GM13976 (cell line): ENCODE measurements around the gene TSPAN9.

Experiments used
- DNase-seq: peaks from one replicate; pipeline ENCODE4 v3.0.0; 2012; ENCODE audit warnings: low spot score
- in situ Hi-C: fragments of 300-500 bp; cut with MboI; formaldehyde crosslinking; loops from one replicate; pipeline ENCODE4 v1.12.0; 2022; ENCODE audit warnings: low sequenced_read_pairs, mixed read lengths, inconsistent platforms; ENCODE audit not compliant: unreplicated experiment
- TF ChIP-seq, protein P1 (sequence below): IDR thresholded peaks from 2 replicates; pipeline ENCODE4 v1.5.1; 2012; ENCODE audit warnings: borderline replicate concordance, mild to moderate bottlenecking; ENCODE audit not compliant: insufficient read depth; ENCODE audit errors: extremely low read depth, missing control alignments, control extremely low read depth

TSPAN9 gene

DNA sequence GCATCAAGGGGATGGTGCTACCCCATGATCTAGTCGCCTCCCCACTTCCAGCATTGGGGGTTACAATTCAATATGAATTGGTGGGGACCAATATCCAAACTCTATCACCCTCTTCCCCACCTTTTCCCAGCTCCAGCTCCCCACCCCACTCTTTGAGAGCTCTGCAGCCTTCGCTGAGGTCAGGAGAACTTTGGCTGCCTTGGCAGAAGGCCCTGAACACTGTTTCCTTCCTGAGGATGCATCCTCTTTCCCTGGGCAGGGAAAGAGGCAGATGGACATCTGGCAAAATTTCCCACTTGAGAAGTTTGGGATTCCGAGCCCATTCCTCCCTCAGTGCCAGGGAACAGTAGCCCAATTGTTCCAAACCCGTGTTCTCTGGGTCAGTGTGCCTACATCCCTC lies 169.1 kb downstream of the TSPAN9 start:
- in situ Hi-C loops, result no loop called here
- DNase-seq, result no peak

DNA sequence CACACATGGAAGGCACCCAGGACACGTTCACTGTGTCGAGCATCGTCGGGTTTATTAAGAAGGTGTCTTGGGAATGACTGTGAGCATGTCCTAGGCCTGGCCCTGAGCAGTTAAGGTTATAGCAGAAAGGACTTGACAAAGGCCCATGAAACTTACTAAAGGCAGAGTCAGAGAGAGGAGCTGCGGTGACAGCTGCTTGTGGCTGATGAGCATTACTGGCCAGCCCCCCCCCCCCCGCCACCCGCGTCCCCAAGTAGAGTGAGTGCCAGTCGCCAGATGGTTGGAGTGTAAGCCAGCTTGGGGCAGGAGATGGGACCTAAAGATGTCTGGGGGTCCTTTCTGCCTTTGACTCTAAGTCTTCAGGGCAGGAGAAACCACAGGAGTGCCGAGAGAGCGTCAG lies 169.9 kb downstream of the TSPAN9 start:
- TF ChIP-seq, protein P1, sequence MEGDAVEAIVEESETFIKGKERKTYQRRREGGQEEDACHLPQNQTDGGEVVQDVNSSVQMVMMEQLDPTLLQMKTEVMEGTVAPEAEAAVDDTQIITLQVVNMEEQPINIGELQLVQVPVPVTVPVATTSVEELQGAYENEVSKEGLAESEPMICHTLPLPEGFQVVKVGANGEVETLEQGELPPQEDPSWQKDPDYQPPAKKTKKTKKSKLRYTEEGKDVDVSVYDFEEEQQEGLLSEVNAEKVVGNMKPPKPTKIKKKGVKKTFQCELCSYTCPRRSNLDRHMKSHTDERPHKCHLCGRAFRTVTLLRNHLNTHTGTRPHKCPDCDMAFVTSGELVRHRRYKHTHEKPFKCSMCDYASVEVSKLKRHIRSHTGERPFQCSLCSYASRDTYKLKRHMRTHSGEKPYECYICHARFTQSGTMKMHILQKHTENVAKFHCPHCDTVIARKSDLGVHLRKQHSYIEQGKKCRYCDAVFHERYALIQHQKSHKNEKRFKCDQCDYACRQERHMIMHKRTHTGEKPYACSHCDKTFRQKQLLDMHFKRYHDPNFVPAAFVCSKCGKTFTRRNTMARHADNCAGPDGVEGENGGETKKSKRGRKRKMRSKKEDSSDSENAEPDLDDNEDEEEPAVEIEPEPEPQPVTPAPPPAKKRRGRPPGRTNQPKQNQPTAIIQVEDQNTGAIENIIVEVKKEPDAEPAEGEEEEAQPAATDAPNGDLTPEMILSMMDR, result no peak
- in situ Hi-C loops, result no loop called here
- no peak for DNase-seq

More for the DNA sequence above, 169.1 kb downstream of the TSPAN9 start:
- TF ChIP-seq, protein P1, result no peak

DNA sequence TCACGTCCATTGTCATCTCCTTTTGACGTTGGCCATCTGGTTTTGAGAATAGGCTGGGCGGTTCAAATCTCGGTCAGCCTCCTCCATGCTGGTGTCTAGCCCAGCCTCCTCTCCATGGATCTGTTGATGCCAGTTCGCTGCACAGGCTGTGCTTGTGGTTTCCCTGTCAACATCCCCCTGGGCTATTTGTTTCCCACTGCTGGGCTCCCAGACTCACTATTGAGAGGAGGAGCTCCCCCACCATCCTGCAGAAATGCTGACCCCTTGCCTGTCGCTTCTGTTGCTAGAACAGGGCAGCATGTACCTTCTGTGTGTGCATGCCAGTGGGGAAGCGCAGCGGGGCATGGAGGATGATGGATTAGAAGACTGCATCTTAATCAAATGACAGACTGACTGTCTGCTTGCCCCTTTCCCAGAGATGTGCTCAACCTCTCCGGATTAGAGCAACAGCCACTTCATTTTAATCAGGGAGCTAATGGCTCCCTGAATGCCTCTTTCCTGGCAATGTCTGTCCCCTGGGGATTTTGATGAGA lies 170.5 kb downstream of the TSPAN9 start:
- DNase-seq, result no peak
- in situ Hi-C loops, result no loop called here
- TF ChIP-seq, protein P1, result no peak

DNA sequence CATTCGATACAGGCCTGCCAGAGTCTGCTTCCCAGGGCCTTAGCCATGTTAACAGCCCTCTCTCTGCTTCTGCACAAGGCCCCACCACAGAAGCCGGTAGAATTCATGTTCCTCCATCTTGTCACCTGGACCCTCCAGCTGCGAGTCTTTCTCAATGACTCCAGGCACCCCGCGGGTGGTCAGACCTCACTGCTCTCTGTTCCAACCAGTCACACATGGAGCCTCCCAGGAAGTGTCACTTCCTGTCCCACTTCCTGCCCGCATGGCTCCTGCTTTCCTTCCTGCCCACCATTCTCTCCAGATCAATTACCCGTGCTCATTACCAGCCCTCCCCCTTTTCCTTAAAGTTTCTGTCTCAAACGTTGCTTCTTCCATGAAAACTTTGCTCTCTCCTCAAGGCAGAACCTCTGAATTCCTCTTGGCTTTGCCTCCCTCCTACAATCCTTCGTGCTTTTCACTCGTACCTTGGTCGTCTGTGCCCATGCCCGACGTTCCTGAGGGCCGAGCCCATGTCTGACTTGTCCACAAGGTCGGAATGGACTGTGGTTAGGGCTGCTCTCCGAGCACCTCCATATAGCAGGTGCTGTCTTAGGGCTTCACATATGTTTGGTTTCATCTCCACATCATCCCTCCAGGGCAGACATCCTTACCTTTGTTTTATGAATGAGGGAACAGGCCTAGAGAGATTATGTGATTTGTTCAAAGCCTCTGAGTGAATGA lies 172.1 kb downstream of the TSPAN9 start:
- in situ Hi-C loops, result no loop called here
- TF ChIP-seq, protein P1, result no peak
- no peak for DNase-seq

DNA sequence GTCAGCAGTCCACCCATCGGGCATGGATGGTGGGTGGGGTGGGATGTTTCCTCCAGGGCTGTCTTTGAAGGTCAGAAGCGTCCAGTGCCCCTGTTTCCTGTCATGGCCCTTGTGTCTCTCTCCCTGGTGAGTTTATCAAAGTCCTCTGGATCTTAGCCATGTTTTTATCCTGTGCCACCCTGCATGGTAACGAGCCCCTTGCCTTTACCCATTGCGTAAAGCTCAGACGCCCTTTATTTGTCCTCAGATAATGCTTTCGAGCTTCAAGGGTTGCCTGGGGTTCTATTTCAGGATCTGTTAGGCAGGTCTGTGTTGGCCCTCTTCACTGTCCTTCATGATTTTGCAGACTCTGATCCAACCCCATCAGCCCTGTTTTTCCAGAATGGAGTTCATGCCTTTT lies 172.9 kb downstream of the TSPAN9 start:
- in situ Hi-C loops, result no loop called here
- TF ChIP-seq, protein P1, result no peak
- DNase-seq, result no peak

DNA sequence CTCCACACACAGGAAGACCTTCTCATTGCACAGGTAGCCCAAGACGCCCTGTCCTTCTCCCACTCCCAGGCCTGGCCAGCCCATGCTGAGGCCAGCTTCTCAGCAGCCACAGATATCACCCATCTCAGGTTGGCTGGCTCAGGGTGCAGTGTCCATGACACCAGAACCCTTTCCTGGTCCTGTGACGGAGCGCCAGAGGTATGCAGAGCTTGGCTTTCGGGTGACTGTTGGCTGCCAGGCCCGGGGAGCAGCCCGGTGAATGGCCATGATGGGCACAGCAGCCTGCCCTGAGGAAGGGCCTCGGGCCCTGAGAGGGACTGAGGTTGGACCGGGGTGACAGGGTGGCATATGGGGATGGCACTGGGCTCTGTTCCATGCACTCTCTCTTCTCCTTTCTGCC lies 173.4 kb downstream of the TSPAN9 start:
- TF ChIP-seq, protein P1, result no peak
- in situ Hi-C loops, result no loop called here
- no peak for DNase-seq
